DOHH2 (cell line): ENCODE measurements around the gene NEK11.

Experiments used
- CTCF ChIP-seq: fragments of 200-600 bp; sonication (generic); IDR thresholded peaks from one replicate; pipeline ENCODE4 v1.5.1; 2014; ENCODE audit warnings: antibody characterized with exemption, mild to moderate bottlenecking, low read depth, low read length; ENCODE audit not compliant: poor library complexity, severe bottlenecking
- EZH2phosphoT487 ChIP-seq: fragments of 200-600 bp; sonication (generic); IDR thresholded peaks from 2 replicates; pipeline ENCODE4 v1.6.1; 2017; ENCODE audit warnings: borderline replicate concordance, mild to moderate bottlenecking, antibody characterized with exemption, low read length, moderate library complexity, mixed read lengths

GRCh38 chr3:131353986-131354385, 327.3 kb downstream of the NEK11 start:
- TF ChIP-seq CTCF (no peak), EZH2phosphoT487 (no peak)
